ENCODE data around the gene RUFY3. TPM values are rescaled to one million over a fixed set of nuclear protein-coding genes. Genes with fewer than 3 reads are reported as not detected.

The RUFY3 gene
- total RNA-seq, 3 donors from 2014 or later (not counting 1 experiment from before 2014, with no cell fraction given): 31.6 to 38.1 (median 33.4) TPM

DNA sequence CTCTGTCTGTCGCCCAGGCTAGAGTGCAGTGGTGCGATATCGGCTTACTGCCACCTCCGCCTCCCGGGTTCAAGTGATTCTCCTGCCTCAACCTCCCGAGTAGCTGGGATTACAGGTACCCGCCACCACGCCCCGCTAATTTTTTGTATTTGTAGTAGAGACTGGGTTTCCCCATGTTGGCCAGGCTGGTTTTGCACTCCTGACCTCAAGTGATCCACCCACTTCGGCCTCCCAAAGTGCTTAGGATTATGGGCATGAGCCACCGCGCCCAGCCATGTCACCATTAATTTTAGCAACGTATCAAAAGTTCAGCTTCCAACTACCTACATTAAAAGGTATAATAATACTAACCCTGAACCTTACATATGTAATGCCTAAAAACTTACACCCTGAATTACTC, 34.4 kb upstream of the RUFY3 start:
- Mint-ChIP-seq H3K27ac (peak overlapping the region; percentile 99), H3K36me3 (no peaks in the 10 kb centered on the region), H3K9me3 (no peaks in the 10 kb centered on the region), H3K27me3 (ENCODE audit: low read depth in 2 of 2) (peaks cover 0 to 3% of the 10 kb centered on the region in 2 donors), H3K4me1 (peaks cover 33 to 36% of the 10 kb centered on the region in 2 donors), H3K4me3 (peak overlapping the region; percentile 100)
- TF ChIP-seq, protein P1, sequence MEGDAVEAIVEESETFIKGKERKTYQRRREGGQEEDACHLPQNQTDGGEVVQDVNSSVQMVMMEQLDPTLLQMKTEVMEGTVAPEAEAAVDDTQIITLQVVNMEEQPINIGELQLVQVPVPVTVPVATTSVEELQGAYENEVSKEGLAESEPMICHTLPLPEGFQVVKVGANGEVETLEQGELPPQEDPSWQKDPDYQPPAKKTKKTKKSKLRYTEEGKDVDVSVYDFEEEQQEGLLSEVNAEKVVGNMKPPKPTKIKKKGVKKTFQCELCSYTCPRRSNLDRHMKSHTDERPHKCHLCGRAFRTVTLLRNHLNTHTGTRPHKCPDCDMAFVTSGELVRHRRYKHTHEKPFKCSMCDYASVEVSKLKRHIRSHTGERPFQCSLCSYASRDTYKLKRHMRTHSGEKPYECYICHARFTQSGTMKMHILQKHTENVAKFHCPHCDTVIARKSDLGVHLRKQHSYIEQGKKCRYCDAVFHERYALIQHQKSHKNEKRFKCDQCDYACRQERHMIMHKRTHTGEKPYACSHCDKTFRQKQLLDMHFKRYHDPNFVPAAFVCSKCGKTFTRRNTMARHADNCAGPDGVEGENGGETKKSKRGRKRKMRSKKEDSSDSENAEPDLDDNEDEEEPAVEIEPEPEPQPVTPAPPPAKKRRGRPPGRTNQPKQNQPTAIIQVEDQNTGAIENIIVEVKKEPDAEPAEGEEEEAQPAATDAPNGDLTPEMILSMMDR (IDR thresholded peaks at IDR 0.05): no peak
- 39% methylated on average over 13 of the region's 13 CpGs for WGBS (ENCODE audit: insufficient coverage)
- ATAC-seq (peak in 1 of 3 donors; percentile 2), DNase-seq (peak in 1 of 2 donors; percentile 35)
- H3K36me3 ChIP-seq (ENCODE audit: control insufficient read depth, insufficient read depth, low read length): peaks cover 5% of the 10 kb centered on the region
- intact Hi-C loops (cut with micrococcal nuclease): loop anchor here (10.0 kb wide), 1 partner anchor 307 kb away; the partner anchor contains the start of gene DCK
- H3K27ac ChIP-seq (ENCODE audit: low read length): peak overlapping the region; percentile 97
- no peaks in the 10 kb centered on the region for H3K9me3 ChIP-seq (ENCODE audit: control insufficient read depth, insufficient read depth, low read length)
- peaks cover 25% of the 10 kb centered on the region for H3K4me1 ChIP-seq (ENCODE audit: control insufficient read depth, insufficient read depth, low read length)
- H3K4me3 ChIP-seq (ENCODE audit: low read length): peak overlapping the region; percentile 93
- no peaks in the 10 kb centered on the region for H3K27me3 ChIP-seq (ENCODE audit: control insufficient read depth, insufficient read depth, low read length)

DNA sequence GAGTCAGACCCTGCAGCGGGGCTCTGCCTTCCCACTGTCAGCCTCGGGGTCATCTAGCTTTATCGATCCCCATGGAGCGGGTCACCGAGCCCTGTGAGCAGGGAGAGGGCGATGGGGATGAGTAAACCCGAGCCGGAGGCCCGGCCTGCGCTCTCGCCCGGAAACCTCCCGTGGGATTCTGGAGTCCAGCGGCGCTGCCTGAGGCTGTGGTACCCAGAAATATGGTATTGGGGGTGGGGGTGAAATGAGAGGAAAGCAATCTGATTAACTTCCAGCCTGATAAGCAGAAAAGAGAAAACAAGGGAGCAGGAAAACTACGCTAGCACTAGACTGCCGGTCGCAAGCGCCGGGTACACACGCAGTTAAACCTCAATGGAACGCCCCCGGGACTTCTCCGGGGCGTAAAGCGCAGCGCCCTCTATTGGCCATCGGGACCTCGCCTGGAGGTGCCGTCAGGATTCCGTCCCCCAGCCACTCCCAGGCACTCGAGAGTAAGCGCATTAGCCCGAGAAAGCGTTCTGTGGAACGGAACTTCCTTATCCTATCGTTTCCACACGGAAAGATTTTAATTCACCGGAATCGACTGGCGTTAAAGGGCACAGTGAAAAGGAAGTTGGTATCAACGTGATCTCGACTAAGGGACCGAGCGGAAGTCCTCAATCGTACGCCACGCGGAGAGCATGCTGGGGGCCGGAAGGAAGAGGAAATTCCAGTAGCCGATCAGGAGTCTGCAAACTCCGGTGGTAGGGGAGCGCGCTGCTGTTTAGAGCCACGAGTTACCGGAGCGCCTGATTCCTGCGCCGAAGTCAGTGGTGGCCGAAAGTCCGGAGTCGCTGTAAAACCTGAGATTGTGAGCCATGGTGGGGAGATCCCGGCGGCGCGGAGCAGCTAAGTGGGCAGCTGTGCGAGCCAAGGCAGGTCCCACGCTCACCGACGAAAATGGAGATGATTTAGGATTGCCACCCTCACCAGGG, 33.7 kb upstream of the RUFY3 start, which contains the start of gene UTP3:
UTP3 (plus strand) TSS at position 712 of the 974 bp plus-strand sequence; CDS start at position 858, 146 bp downstream.
- ATAC-seq: peak; percentile 85 to 96 (median 89)
- Mint-ChIP-seq H3K4me3 (peak within 1 kb of the TSS; percentile 100), H3K9me3 (no peaks in the 10 kb centered on the region), H3K27me3 (ENCODE audit: low read depth in 2 of 2) (peaks cover 0 to 2% of the 10 kb centered on the region in 2 donors), H3K4me1 (peaks cover 33 to 36% of the 10 kb centered on the region in 2 donors), H3K36me3 (no peaks in the 10 kb centered on the region), H3K27ac (peak within 1 kb of the TSS; percentile 99)
- Histone ChIP-seq H3K4me3 (ENCODE audit: low read length) (peak within 1 kb of the TSS; percentile 93), H3K9me3 (ENCODE audit: control insufficient read depth, insufficient read depth, low read length) (no peaks in the 10 kb centered on the region), H3K27ac (ENCODE audit: low read length) (peak within 1 kb of the TSS; percentile 97), H3K36me3 (ENCODE audit: control insufficient read depth, insufficient read depth, low read length) (peaks cover 6% of the 10 kb centered on the region), H3K4me1 (ENCODE audit: control insufficient read depth, insufficient read depth, low read length) (peaks cover 25% of the 10 kb centered on the region), H3K27me3 (ENCODE audit: control insufficient read depth, insufficient read depth, low read length) (no peaks in the 10 kb centered on the region)
- WGBS (ENCODE audit: insufficient coverage): under 1% methylated on average over 70 of the region's 70 CpGs
- TF ChIP-seq, protein P1 (IDR thresholded peaks at IDR 0.05): peak; percentile 97
- DNase-seq: peak; percentile 85 to 98
- intact Hi-C loops (cut with micrococcal nuclease): loop anchor here (1.0 to 10.0 kb wide), 4 partner anchors 17 to 307 kb away; partner anchors contain the start of genes DCK and GRSF1

DNA sequence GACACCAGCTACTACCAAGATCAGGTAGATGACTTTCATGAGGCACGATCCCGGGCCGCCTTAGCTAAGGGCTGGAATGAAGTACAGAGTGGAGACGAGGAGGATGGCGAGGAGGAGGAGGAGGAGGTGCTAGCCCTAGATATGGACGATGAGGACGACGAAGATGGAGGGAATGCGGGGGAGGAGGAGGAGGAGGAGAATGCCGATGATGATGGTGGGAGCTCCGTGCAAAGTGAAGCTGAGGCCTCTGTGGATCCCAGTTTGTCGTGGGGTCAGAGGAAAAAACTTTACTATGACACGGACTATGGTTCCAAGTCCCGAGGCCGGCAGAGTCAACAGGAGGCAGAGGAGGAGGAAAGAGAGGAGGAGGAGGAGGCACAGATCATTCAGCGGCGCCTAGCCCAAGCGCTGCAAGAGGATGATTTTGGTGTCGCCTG, 33.0 kb upstream of the RUFY3 start:
- Mint-ChIP-seq H3K27ac (peak overlapping the region; percentile 99), H3K9me3 (no peaks in the 10 kb centered on the region), H3K4me3 (peak overlapping the region; percentile 100), H3K4me1 (peaks cover 33 to 36% of the 10 kb centered on the region in 2 donors), H3K36me3 (no peaks in the 10 kb centered on the region), H3K27me3 (ENCODE audit: low read depth in 2 of 2) (no peaks in the 10 kb centered on the region)
- peak in 1 of 3 donors; percentile 2 for ATAC-seq
- 5% methylated on average over 19 of the region's 19 CpGs for WGBS (ENCODE audit: insufficient coverage)
- TF ChIP-seq, protein P1 (IDR thresholded peaks at IDR 0.05): no peak
- H3K4me3 ChIP-seq (ENCODE audit: low read length): peak overlapping the region; percentile 93
- no peaks in the 10 kb centered on the region for H3K27me3 ChIP-seq (ENCODE audit: control insufficient read depth, insufficient read depth, low read length)
- no peak for DNase-seq
- peaks cover 25% of the 10 kb centered on the region for H3K4me1 ChIP-seq (ENCODE audit: control insufficient read depth, insufficient read depth, low read length)
- H3K27ac ChIP-seq (ENCODE audit: low read length): peak overlapping the region; percentile 97
- no peaks in the 10 kb centered on the region for H3K9me3 ChIP-seq (ENCODE audit: control insufficient read depth, insufficient read depth, low read length)
- intact Hi-C loops (cut with micrococcal nuclease): loop anchor here (1.0 to 10.0 kb wide), 4 partner anchors 16 to 306 kb away; partner anchors contain the start of genes DCK and GRSF1
- H3K36me3 ChIP-seq (ENCODE audit: control insufficient read depth, insufficient read depth, low read length): peaks cover 6% of the 10 kb centered on the region

Data from natural killer cell (primary cell).